Renal cortex interstitium (tissue), 11 donors: ENCODE measurements around the gene TMEM221. TPM values are rescaled to one million over a fixed set of nuclear protein-coding genes. Genes with fewer than 3 reads are reported as not detected.

Source experiments
- DNase-seq, 11 donors: peaks; one replicate each; pipeline ENCODE4 v3.0.0-alpha.2; 2013; ENCODE audit warnings: low read depth in 9 of 11, low spot score in 4 of 11; ENCODE audit errors: extremely low read depth in 1 of 11
- polyA plus RNA-seq, 3 donors: library from polyadenylated mRNA; unstranded; fragments of 120-200 nt; gene quantifications; one replicate each; pipeline ENCODE4 v1.2.1, GENCODE V29; 2013; ENCODE audit not compliant: insufficient read length in 3 of 3

TMEM221 gene
- polyA plus RNA-seq, 3 donors = 2.8 to 4.1 (median 3.3) TPM

- DNase-seq = no peak
Observed at GRCh38 chr19:17391371-17392151, 56.9 kb downstream of the TMEM221 start.

GRCh38 chr19:17390665-17391370 lies 57.6 kb downstream of the TMEM221 start:
- peak in 10 of 11 donors; percentile 83 to 95 (median 93) for DNase-seq

- DNase-seq = no peak
Observed at GRCh38 chr19:17389957-17390664, 58.4 kb downstream of the TMEM221 start.

GRCh38 chr19:17389288-17389687 lies 59.2 kb downstream of the TMEM221 start:
- DNase-seq = no peak

GRCh38 chr19:17385878-17386611 lies 62.4 kb downstream of the TMEM221 start:
- peak in 4 of 11 donors; percentile 61 to 66 (median 64) for DNase-seq

Other genes with a start within 250 kb of the TMEM221 start
- gene USE1, start 233.3 kb downstream of the TMEM221 start, polyA plus RNA-seq = 10 to 100 TPM; 21.6 to 33.7 (median 30.9) TPM
- 10 to 100 TPM; 17.5 to 21.2 (median 20.3) TPM for gene OCEL1, start 222.4 kb downstream of the TMEM221 start, polyA plus RNA-seq
- gene NR2F6, start 202.7 kb downstream of the TMEM221 start, polyA plus RNA-seq = 10 to 100 TPM; 31.5 to 59.9 (median 44.3) TPM
- 1 to 10 TPM; 4.2 to 7.1 (median 6.5) TPM for gene USHBP1, start 183.9 kb downstream of the TMEM221 start, polyA plus RNA-seq
- 100 to 1,000 TPM in 2 of 3 donors, 10 to 100 TPM in 1; 97.0 to 111 (median 107) TPM for gene BABAM1, start 181.2 kb downstream of the TMEM221 start, polyA plus RNA-seq
- 1 to 10 TPM in 2 of 3 donors, under 1 TPM in 1; 0.95 to 1.7 (median 1.0) TPM for gene ANKLE1, start 166.8 kb downstream of the TMEM221 start, polyA plus RNA-seq
- gene ABHD8, start 145.2 kb downstream of the TMEM221 start, polyA plus RNA-seq = 10 to 100 TPM in 2 of 3 donors, 1 to 10 TPM in 1; 6.2 to 12.2 (median 11.5) TPM
- gene MRPL34, start 142.8 kb downstream of the TMEM221 start, polyA plus RNA-seq = 10 to 100 TPM; 45.9 to 65.6 (median 57.3) TPM
- 10 to 100 TPM; 29.8 to 41.8 (median 40.2) TPM for gene DDA1, start 139.1 kb downstream of the TMEM221 start, polyA plus RNA-seq
- gene ANO8, start 113.8 kb downstream of the TMEM221 start, polyA plus RNA-seq = 10 to 100 TPM in 2 of 3 donors, 1 to 10 TPM in 1; 9.3 to 17.4 (median 13.9) TPM
- 10 to 100 TPM; 17.7 to 28.5 (median 20.1) TPM for gene GTPBP3, start 111.1 kb downstream of the TMEM221 start, polyA plus RNA-seq
- 100 to 1,000 TPM; 142 to 223 (median 176) TPM for gene PLVAP, start 71.3 kb downstream of the TMEM221 start, polyA plus RNA-seq
- gene CCDC194, start 54.5 kb downstream of the TMEM221 start, polyA plus RNA-seq = 1 to 10 TPM; 2.3 to 7.1 (median 2.9) TPM
- 100 to 1,000 TPM; 115 to 149 (median 127) TPM for gene BST2, start 43.0 kb downstream of the TMEM221 start, polyA plus RNA-seq
- gene MVB12A, start 28.6 kb downstream of the TMEM221 start, polyA plus RNA-seq = 10 to 100 TPM; 49.5 to 73.2 (median 70.9) TPM
- gene NXNL1, start 12.3 kb upstream of the TMEM221 start, polyA plus RNA-seq = under 1 TPM in 2 of 3 donors, not detected in 1; 0.26 to 0.64 TPM
- 10 to 100 TPM; 12.0 to 22.2 (median 14.9) TPM for gene SLC27A1, start 21.9 kb upstream of the TMEM221 start, polyA plus RNA-seq
- 10 to 100 TPM; 52.5 to 82.6 (median 73.5) TPM for gene PGLS, start 63.0 kb upstream of the TMEM221 start, polyA plus RNA-seq
- gene COLGALT1, start 107.0 kb upstream of the TMEM221 start, polyA plus RNA-seq = 10 to 100 TPM; 44.8 to 58.0 (median 52.9) TPM
- gene UNC13A, start 239.7 kb upstream of the TMEM221 start, polyA plus RNA-seq = under 1 TPM; 0.18 to 0.26 (median 0.19) TPM